ENCODE measurements around the gene PTPRG.

The PTPRG gene

GRCh38 chr3:61593446-61594029 is 32.2 kb downstream of the PTPRG start:
- no peak for DNase-seq

DNA sequence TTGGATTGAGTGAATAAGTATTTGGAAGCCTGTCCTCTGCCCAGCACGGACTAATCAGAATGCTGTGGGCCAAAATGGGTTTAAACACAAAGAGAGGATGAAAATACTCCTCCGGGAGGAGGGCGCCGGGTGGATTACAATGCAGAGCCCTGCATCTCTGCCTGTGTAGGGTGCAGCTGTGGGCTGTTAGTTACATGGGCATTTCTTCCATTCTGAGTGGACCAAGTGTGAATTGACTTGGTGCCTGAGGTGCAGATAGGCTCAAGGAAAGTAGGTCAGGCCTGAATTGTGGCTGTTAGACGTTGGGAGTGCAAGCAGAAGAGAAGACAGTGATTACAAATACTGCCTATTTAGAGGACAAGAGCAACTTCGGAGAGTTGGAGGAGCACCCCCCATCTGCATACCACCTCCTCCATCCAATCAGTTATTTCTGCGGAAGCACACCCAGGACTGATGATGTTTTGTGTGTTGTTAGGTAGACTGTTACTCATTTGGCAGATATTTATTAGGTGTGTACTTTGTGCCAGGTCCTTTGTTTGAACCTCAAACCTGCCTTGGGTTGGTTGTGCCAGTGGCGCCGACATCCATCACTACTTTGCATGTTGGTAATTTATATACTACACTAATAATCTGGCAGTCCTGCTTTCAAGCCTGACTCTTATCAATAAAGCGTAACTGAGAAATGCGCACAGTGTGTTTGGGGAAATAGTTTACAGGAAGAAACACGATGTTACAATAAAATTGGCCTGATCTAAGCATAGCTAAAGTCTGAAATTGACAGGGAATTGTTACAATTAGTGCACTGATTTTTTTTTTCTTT is 33.0 kb downstream of the PTPRG start:
- no peak for DNase-seq

DNA sequence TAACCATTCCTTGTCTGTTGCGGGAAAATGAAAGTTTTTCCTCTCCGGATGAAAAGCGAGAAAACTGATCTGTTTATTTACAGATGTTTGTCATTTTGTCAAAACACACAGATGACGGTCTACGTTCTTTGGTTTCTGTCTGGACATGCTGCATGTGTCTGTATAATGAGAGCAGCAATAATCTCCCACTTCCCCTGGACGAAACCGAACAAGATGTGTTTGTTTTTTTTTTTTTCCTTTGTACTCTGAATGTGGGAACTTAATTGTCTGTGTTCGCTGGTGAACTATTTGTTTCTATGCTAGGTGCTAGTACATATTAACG is 33.6 kb downstream of the PTPRG start:
- DNase-seq = no peak

DNA sequence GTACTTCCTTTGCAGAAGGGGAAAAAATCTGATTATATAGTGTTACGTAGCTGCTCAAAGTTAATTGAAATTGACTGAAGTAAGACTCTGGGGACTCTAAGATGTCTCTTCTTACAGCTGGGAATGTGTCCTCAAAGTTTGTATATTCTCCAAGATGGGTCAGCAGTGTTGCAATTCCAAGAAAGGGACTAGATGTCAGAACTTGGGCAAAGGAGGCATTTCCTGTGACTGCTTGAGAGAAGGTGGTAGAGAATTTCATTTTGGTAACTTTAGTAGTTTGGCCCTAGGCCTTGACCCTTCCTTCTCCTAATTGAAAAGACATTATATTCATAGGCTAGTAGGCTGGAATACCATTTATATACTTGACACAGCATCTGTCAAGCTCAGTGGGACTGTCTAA is 33.9 kb downstream of the PTPRG start:
- DNase-seq = no peak

DNA sequence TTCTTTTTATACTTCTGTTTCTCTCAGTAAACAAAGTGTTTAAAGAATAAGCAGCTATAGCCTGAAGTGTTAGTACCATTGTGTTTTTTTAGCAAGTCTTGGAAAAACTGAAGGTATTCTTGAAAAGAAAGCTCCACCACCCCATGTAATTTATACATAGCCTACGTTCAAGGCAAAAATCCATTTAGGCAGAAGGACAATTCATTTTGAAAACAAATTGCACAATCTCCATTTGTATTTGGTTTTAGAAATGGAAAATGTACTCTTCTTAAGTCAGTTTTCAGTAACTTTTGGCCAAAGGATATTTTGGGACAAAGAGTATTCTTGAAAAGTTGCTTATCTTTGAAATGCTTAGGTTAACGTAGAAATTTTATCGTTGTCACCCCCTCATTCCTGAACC is 34.5 kb downstream of the PTPRG start:
- no peak for DNase-seq

- no peak for DNase-seq
Measured at GRCh38 chr3:61597906-61598305, 36.5 kb downstream of the PTPRG start.

GRCh38 chr3:61600195-61600594 is 38.8 kb downstream of the PTPRG start:
- no peak for DNase-seq

- no peak for DNase-seq
Measured at GRCh38 chr3:61601831-61602230, 40.5 kb downstream of the PTPRG start.

DNA sequence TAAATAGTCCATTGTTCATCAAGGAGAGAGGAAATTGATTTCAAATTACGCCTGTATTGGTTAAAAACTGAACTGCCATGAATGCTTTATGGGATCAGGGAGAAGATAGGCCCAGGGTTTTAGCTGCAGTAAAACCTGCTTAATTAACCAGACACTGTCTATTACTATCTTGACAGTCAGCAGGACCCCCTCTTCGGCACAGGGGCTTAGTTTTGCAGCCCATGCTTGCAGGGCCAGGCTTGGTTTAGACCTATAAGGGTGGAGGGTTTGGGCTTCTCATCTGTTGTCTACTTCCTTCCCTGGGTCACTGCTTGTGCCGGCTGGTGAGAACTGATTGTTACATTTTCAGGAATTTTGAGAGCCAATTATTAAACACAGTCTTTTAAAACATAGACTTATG is 41.1 kb downstream of the PTPRG start:
- no peak for DNase-seq

DNA sequence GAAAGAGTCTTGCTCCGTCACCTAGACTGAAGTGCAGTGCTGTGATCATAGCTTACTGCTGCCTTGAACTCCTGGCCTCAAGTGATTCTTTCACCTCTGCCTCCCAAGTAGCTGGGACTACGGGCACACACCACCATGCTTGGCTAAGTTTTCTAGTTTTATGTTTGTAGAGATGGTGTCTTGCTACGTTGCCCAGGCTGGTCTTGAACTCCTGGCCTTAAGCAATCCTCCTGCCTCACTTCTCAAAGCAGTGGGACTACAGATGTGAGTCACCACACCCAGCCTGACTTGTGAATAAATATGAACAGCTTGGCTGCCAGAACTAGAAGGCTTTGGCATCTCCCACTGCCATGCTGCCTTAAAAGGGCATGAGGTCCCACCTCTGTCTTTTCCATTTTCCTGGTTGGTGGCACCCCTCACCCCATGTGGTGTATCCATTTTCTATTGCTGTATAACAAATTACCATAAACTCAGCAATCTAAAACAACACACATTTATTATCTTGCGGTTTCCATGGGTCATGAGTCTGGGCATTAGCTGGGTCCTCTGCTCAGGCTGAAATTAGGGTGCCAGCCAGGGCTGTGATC is 44.3 kb downstream of the PTPRG start:
- no peak for DNase-seq

GRCh38 chr3:61606196-61606595 is 44.8 kb downstream of the PTPRG start:
- DNase-seq = no peak

GRCh38 chr3:61608072-61608471 is 46.7 kb downstream of the PTPRG start:
- no peak for DNase-seq

DNA sequence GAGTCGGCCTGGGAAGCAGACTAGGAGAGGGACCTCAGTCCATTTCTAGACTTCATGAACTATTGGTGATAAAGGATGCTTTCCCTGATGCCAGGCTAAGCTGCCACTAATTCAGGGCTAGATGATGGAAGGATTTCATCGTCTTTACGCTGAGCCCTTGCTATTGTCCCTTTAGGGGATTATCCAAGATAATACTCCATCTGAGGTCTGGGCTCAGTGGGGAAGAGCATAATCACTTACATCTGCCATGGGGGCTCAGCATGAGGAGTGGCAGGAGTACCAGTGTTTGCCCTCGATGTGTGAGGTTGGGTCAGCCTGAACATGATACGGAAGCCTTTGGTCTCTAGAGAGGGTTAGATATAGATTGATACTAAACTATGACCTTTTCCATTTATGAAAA is 47.3 kb downstream of the PTPRG start:
- no peak for DNase-seq

DNA sequence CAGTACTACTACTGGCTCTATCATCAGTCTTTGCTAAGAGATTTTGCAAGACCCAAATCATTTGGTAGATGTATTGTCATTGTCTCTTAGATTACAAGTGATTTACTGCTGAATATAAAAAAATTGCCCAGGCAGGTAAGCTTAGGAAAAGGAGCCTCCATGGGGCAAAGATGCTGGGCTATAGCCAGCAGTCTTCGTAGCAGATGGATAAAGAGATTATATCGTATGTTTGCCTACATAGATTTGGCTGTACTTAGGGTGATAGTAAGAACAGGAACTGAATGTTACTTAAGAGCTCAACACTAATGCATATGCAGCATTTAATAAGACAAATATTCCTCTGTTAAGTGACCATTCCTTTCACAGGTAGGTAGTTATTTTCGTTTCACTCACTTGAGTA is 48.9 kb downstream of the PTPRG start:
- DNase-seq = no peak

- DNase-seq = no peak
Measured at GRCh38 chr3:61612211-61613194, 51.1 kb downstream of the PTPRG start.

DNA sequence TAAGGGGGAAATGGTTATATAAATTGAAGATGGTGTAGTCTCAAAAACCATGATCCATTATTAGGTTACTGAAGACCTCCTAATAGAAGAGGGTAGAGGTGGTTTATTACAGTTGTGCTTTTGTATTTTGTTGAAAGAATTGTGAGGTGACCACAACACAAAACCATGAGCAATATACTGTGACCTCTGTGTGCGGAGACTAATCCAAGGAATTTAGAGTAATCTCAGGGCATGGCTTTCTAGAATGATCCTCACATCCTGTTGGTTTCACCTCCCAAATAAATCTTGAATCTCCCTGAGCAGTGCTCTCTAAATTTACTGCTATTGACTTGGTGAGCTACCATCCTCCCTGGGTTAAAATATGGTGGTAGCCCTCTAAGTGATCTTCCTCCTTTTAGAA is 52.3 kb downstream of the PTPRG start:
- no peak for DNase-seq

DNA sequence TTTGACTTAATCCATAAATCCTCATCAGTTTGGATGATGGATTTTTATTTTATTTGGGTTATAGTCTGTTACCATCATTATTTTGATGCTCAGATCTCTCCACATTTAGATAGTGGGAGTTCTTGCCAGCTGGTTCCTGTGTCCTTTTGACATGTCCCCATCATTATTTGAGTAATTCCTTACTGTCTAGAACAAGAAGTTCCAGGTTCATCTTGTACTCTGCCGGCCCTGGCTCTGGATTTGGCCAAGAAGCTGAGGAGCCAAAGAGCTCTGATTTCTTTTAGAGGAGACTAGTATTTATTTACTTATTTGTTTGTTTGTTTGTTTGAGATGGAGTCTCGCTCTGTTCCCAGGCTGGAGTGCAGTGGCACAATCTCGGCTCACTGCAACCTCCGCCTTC is 54.3 kb downstream of the PTPRG start:
- DNase-seq = no peak

- no peak for DNase-seq
Measured at GRCh38 chr3:61616586-61616985, 55.2 kb downstream of the PTPRG start.

- DNase-seq = no peak
Measured at GRCh38 chr3:61617041-61617440, 55.7 kb downstream of the PTPRG start.

GRCh38 chr3:61617651-61618050 is 56.3 kb downstream of the PTPRG start:
- DNase-seq = no peak

GRCh38 chr3:61618231-61618630 is 56.9 kb downstream of the PTPRG start:
- no peak for DNase-seq

DNA sequence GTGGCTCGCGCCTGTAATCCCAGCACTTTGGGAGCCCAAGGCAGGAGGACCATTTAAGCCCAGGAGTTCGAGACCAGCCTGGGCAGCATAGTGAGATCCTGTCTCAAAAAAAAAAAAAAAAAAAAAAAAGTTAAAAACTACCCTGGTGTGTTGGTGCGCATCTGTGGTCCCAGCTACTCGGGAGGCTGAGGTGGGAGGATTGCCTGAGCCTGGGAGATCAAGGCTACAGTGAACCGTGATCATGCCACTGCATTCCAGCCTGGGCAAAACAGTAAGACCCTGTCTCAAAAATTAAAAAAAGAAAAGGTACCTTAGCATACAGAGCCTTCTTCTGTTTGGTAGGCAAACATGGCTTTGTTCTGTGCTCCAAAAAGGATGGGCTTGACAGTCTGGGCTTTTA is 57.5 kb downstream of the PTPRG start:
- DNase-seq = no peak

GRCh38 chr3:61620073-61620472 is 58.7 kb downstream of the PTPRG start:
- DNase-seq = no peak

Data from GF-D8 (cell line).